Calu3 (cell line): Measurements from ENCODE around the gene ARHGAP9. TPM values are rescaled to one million over a fixed set of nuclear protein-coding genes. Genes with fewer than 3 reads are reported as not detected.

Source experiments
- BruUV-seq: library from RNA; stranded (reverse); fragments of 400-500 nt; replicated peaks from 2 replicates; lab custom pipeline; 2021; lab: Mats Ljungman, UMichigan
- CTCF ChIA-PET: fragments of 300-600 bp; sonication (Branson Sonifier 250); formaldehyde crosslinking; loops from one replicate; lab custom pipeline; 2022; ENCODE audit warnings: antibody characterized with exemption; lab: Charles Lee
- DNase-seq: peaks from one replicate; pipeline ENCODE4 v3.0.0; 2022
- H3K27ac Mint-ChIP-seq: one replicate; pipeline ENCODE4 v1.8.0; 2022; ENCODE audit warnings: mixed read lengths; ENCODE audit not compliant: unreplicated experiment
- H3K27me3 Mint-ChIP-seq: one replicate; pipeline ENCODE4 v1.8.0; 2022; ENCODE audit warnings: mixed read lengths; ENCODE audit not compliant: unreplicated experiment
- H3K36me3 Mint-ChIP-seq: one replicate; pipeline ENCODE4 v1.8.0; 2022; ENCODE audit warnings: mild to moderate bottlenecking, moderate library complexity, mixed read lengths; ENCODE audit not compliant: insufficient read depth, unreplicated experiment
- H3K4me1 Mint-ChIP-seq: one replicate; pipeline ENCODE4 v1.8.0; 2022; ENCODE audit warnings: mild to moderate bottlenecking, low read depth, mixed read lengths; ENCODE audit not compliant: unreplicated experiment
- H3K4me3 Mint-ChIP-seq: one replicate; pipeline ENCODE4 v1.8.0; 2022; ENCODE audit warnings: mild to moderate bottlenecking, low read depth, moderate library complexity, mixed read lengths; ENCODE audit not compliant: unreplicated experiment
- H3K9me3 Mint-ChIP-seq: one replicate; pipeline ENCODE4 v1.8.0; 2022; ENCODE audit warnings: low read depth, mixed read lengths; ENCODE audit not compliant: unreplicated experiment
- CTCF ChIP-seq: fragments of 200-600 bp; IDR thresholded peaks from one replicate; pipeline ENCODE4 v1.8.0; 2022; ENCODE audit warnings: antibody characterized with exemption; ENCODE audit not compliant: unreplicated experiment
- intact Hi-C: fragments of 100-400 bp; cut with micrococcal nuclease; formaldehyde crosslinking; loops from one replicate; pipeline ENCODE4 v1.10.0; 2022; ENCODE audit not compliant: unreplicated experiment
- total RNA-seq: library from RNA; stranded (reverse); gene quantifications from 2 replicates; pipeline ENCODE4 v1.2.3, GENCODE V29; 2022

The ARHGAP9 gene
- total RNA-seq, 1 experiment from 2014 or later = not detected

GRCh38 chr12:57470286-57470969, 9.2 kb downstream of the ARHGAP9 start:
- Mint-ChIP-seq H3K9me3 (no peaks in the 10 kb centered on the region), H3K4me3 (no peak overlapping the region), H3K27ac (no peak overlapping the region), H3K36me3 (no peaks in the 10 kb centered on the region), H3K4me1 (peaks cover 10% of the 10 kb centered on the region), H3K27me3 (peaks cover 100% of the 10 kb centered on the region)
- no peak for DNase-seq
- no peak for TF ChIP-seq CTCF
- intact Hi-C loops = no loop called here
- no TSS peak for BruUV-seq
- CTCF ChIA-PET = interaction anchor here (0.6 kb wide), 1 partner anchor 20 kb away, joined by 5 read pairs; no protein-coding TSS in a partner anchor

DNA sequence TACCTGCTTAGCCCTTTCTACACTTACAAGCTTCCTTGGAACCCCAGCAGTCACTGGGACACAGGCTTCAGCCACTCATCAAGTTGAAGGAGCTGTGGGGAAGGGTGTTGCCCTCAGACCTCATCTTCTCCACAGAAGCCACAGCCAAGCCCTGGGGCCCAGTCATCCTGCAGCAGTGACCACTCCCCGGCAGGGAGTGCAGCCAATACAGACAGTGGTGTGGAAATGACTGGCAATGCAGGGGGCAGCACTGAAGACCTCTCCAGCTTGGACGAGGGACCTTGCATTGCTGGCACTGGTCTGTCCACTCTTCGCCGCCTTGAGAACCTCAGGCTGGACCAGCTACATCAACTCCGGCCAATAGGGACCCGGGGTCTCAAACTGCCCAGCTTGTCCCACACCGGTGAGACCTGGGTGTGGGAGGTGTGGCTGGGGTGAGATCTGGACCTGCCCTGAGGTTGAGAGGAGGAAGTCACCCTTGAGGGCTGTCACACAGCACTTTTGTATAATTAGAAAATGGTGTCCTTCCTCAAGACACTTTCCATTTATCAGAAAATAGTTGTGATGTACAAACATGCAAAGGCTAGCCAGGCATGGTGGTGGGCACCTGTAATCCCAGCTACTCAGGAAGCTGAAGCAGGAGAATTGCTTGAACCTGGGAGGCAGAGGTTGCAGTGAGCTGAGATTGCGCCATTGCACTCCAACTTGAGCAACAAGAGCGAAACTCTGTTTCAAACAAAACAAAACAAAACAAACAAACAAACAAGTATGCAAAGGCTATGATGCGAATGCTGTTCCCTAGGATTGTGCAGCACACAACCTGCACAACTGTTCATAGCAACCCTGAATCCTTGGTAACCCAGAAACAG, 10.1 kb downstream of the ARHGAP9 start:
- no TSS peak for BruUV-seq
- H3K9me3 Mint-ChIP-seq = no peaks in the 10 kb centered on the region
- H3K4me3 Mint-ChIP-seq = no peak overlapping the region
- peaks cover 100% of the 10 kb centered on the region for H3K27me3 Mint-ChIP-seq
- H3K27ac Mint-ChIP-seq = no peak overlapping the region
- CTCF ChIA-PET = interaction anchor here (0.6 kb wide), 1 partner anchor 21 kb away, joined by 5 read pairs; no protein-coding TSS in a partner anchor
- DNase-seq = no peak
- intact Hi-C loops = no loop called here
- H3K4me1 Mint-ChIP-seq = peaks cover 5% of the 10 kb centered on the region
- H3K36me3 Mint-ChIP-seq = no peaks in the 10 kb centered on the region
- no peak for TF ChIP-seq CTCF

GRCh38 chr12:57467915-57468314, 11.8 kb downstream of the ARHGAP9 start:
- Mint-ChIP-seq H3K36me3 (no peaks in the 10 kb centered on the region), H3K4me3 (no peak overlapping the region), H3K9me3 (no peaks in the 10 kb centered on the region), H3K27ac (no peak overlapping the region), H3K4me1 (peaks cover 1% of the 10 kb centered on the region), H3K27me3 (peaks cover 100% of the 10 kb centered on the region)
- no TSS peak for BruUV-seq
- intact Hi-C loops = no loop called here
- CTCF ChIA-PET = no interaction called here
- no peak for DNase-seq
- TF ChIP-seq CTCF = no peak

- Mint-ChIP-seq H3K27me3 (peaks cover 100% of the 10 kb centered on the region), H3K27ac (no peak overlapping the region)
Measured at GRCh38 chr12:57467212-57467874, 12.3 kb downstream of the ARHGAP9 start.

More at GRCh38 chr12:57467212-57467874, 12.3 kb downstream of the ARHGAP9 start:
- Mint-ChIP-seq H3K4me3 (no peak overlapping the region), H3K9me3 (no peaks in the 10 kb centered on the region), H3K36me3 (peaks cover 5% of the 10 kb centered on the region), H3K4me1 (peaks cover 7% of the 10 kb centered on the region)
- intact Hi-C loops = no loop called here
- no peak for DNase-seq
- no TSS peak for BruUV-seq
- TF ChIP-seq CTCF = no peak
- CTCF ChIA-PET = no interaction called here
